MG63 (cell line): ENCODE results near the gene PRKN. TPM values are rescaled to one million over a fixed set of nuclear protein-coding genes. Genes with fewer than 3 reads are reported as not detected.

Experiments
- DNase-seq: peaks from one replicate; pipeline ENCODE4 v3.0.0-alpha.2; 2020
- H3K27me3 ChIP-seq: fragments of 250-450 bp; sonication (Bioruptor Pico); 2 replicates; pipeline ENCODE4 v1.5.1; 2020; ENCODE audit warnings: mild to moderate bottlenecking, moderate library complexity
- H3K36me3 ChIP-seq: fragments of 250-450 bp; sonication (Bioruptor Pico); 2 replicates; pipeline ENCODE4 v1.5.1; 2020; ENCODE audit warnings: mild to moderate bottlenecking, moderate library complexity
- H3K4me3 ChIP-seq: fragments of 250-450 bp; sonication (Bioruptor Pico); 2 replicates; pipeline ENCODE4 v1.5.1; 2020; ENCODE audit warnings: mild to moderate bottlenecking, moderate library complexity
- H3K9me3 ChIP-seq: fragments of 250-450 bp; sonication (Bioruptor Pico); 2 replicates; pipeline ENCODE4 v1.5.1; 2020; ENCODE audit warnings: mild to moderate bottlenecking, moderate library complexity
- total RNA-seq: library from RNA; depleted of rRNA; stranded (reverse); fragments of >200 nt; shearing (Covaris generic); gene quantifications from 2 replicates; pipeline ENCODE4 v1.2.3, GENCODE V29; 2014; ENCODE audit warnings: low replicate concordance

PRKN gene
- total RNA-seq, 1 experiment from 2014 or later = not detected

DNA sequence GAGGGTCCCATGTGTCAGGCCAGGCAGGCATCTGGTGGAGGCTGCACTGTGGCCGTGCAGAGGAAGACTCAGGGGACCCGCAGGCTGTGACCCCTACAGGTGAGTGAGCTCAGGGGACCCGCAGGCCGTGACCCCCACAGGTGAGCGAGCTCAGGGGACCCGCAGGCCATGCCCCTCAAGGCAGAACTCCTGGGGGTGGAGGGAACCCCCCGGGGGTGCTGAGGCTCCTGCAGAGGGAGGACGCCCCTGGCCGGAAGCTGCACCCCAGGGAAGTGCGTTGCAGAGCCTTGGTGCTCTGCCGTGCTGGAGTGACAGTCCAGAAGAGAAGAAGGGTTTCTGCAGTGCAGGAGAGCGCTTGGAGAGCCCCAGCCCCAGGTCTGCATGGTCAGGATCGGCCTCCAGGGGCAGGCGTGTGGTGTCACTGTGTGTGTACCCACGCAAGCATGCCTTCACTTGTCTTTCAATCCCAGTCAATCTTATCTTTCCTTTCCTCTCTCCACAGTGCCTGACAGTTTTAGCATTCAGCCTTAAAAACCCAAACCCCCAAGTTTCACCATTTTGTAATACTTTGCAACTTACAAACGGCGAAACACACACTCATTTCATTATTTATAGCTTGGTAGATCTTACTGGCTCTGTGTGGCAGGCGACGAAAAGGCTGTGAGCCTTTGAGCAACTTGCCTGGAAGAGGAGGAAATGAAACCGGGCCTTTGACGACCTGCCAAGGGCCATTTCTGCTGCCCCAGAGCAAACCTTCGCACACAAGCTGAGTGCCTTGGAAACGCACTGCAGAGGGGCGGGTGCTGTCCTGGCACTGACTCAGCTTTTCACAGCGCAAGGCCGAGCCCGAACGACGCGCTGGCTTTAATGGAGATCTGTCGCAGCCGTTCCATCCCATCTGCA is 1352.3 kb downstream of the PRKN start:
- Histone ChIP-seq H3K27me3 (no peaks in the 10 kb centered on the region), H3K4me3 (no peak overlapping the region), H3K9me3 (no peaks in the 10 kb centered on the region), H3K36me3 (no peaks in the 10 kb centered on the region)
- DNase-seq = peak; percentile 26

DNA sequence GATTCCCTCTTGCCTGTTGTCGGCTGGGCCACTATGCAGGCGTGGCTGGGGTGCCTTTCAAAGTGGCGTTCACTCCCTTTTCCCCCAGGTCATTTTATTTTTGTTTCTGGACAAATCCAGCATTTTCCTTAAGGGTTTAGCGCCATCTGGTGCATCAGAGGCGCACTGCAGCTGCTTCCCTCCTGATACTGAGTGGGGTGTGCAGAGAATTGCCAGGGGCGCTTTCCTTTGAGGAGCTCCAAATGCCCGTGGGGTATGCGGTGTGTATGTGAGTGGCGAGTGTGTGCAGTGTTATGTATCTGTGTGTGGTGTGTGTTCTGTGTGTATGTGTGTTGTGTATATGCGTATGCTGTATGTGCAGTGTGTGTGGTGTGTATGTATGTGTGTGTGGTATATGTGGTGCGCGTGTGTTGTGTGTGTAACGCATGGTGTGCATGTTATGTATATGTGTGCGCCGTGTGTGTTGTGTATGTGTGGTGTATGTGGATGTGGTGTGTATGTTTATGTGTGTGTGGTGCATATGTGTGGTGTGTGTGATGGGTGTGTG is 1353.6 kb downstream of the PRKN start:
- Histone ChIP-seq H3K9me3 (no peaks in the 10 kb centered on the region), H3K4me3 (no peak overlapping the region), H3K27me3 (no peaks in the 10 kb centered on the region), H3K36me3 (no peaks in the 10 kb centered on the region)
- DNase-seq = peak; percentile 44

DNA sequence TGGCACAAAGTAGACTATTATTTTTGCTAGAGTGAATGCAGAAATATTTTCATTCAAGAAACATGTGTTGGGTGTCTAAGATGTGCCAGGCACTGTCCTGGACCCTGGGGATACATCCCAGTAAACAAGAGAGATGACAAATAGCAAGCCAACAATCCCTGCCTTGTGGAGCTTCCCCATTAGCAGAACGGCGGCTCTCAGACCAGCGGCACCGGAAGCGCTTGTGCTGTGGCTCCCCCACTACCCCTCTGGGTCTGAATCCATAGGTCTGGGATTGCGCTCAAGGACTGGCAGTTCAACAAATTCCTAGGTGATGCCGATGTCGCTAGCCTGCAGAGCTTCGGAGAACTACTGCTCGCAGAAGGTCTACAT is 1355.2 kb downstream of the PRKN start:
- Histone ChIP-seq H3K27me3 (no peaks in the 10 kb centered on the region), H3K4me3 (no peak overlapping the region), H3K36me3 (no peaks in the 10 kb centered on the region), H3K9me3 (no peaks in the 10 kb centered on the region)
- no peak for DNase-seq

DNA sequence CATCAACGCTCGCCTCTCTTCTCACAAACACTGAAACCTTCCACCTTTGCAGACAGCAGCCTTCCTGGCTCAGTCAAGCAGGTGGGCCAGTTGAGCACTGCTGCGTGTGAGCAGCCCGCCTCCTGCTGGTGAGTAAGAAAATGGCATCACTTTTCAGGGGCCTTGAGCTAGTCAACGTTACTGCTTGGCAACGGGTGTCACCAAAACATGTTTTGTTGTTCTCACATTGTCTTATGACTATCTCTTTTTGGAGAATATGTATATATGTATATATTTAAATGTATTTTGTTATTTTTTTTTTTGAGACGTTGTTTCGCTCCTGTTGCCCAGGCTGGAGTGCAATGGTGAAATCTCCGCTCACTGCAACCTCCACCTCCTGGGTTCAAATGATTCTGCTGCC is 1356.7 kb downstream of the PRKN start:
- peak; percentile 52 for DNase-seq
- Histone ChIP-seq H3K27me3 (no peaks in the 10 kb centered on the region), H3K36me3 (no peaks in the 10 kb centered on the region), H3K4me3 (no peak overlapping the region), H3K9me3 (no peaks in the 10 kb centered on the region)

DNA sequence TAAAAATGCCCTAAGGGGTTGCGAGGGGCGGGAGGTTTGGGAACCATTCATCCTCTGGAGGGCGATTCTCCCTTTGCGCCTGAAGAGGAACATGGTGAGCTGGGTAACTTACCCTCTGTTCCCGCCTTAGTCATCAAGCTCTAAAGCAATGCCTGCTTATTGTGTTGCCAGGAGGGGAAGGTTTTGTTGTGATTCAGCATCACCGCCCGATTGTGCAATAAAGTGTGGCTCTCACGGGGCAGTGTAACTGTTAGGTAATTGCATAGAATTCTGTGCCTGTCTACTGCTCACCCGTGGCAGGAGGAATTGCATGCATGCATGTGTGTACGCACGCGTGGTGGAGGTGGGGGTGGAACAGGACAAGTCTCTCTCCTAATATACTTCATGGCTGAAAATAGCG is 1358.2 kb downstream of the PRKN start:
- Histone ChIP-seq H3K27me3 (no peaks in the 10 kb centered on the region), H3K9me3 (no peaks in the 10 kb centered on the region), H3K36me3 (no peaks in the 10 kb centered on the region), H3K4me3 (no peak overlapping the region)
- peak; percentile 87 for DNase-seq

DNA sequence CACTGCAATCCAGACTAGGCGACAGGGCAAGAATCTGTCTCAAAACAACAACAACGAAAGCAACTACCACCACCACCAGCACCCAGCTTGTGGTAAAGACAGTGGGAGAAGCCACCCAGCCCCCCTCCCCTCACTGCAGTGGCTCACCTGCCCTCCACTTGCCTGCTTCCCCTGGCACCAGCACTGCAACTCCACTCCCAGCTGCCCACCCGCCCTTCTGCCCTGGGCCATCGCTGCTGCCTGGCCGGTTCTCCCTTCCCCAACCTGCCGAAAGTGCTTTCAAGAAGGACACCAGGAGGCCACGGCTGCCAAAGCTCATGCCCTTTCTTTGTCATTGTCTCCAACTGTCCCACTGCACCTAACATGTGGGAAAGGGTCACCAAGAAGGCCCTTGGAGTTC is 1359.1 kb downstream of the PRKN start:
- no peak overlapping the region for H3K4me3 ChIP-seq
- DNase-seq = no peak
- no peaks in the 10 kb centered on the region for H3K36me3 ChIP-seq
- no peaks in the 10 kb centered on the region; the same call in 1 of the 2 replicates for H3K9me3 ChIP-seq
- no peaks in the 10 kb centered on the region for H3K27me3 ChIP-seq

DNA sequence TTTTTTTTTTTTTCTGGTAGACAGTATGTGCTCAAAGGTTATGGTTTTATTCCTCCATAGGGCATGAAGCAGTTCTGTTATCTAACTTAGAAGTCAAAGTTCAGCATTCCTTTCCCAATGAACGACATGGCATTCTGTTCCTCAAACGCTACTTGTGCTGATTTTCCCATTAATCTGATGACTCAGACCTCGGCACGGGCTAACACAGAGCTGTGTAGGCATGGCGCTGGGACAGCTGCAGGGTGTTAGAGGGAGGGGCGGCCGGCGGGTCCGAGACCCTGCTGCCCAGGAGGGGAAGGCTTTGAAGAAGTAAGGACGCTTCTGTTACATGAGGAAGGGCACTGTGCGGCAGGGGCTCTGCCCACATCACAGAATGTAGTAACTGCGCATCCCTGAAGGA is 1360.1 kb downstream of the PRKN start:
- H3K36me3 ChIP-seq = no peaks in the 10 kb centered on the region
- peaks cover 3% of the 10 kb centered on the region for H3K9me3 ChIP-seq
- no peak for DNase-seq
- no peak overlapping the region for H3K4me3 ChIP-seq
- no peaks in the 10 kb centered on the region for H3K27me3 ChIP-seq

DNA sequence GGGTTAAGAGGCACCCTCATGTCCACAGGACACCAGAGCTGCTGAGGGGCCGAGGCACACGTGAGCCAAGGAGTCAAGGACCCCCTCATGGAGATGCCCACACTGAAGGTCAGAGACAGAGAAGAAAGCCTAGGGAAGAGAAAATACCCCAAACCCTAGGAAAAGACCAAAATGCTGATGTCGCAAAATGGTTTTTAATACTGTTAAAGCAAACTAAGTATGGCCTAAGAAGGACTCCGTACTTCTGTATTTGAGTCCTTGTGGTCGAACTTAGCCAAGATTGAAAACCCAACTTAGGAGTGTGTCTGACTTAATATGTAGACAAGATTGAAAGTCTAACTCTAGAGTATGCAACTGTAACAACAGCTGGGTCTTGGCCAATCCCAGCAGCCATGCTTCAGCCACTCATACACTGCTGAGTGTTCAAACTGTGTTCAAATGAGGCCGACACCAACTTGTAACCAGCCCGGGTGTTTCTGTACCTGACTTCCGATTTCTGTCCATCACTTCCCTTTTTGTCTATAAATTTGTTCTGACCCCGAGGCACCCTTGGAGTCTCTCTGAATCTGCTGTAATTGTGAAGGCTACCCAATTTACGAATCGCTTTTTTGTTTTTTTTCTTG is 1361.2 kb downstream of the PRKN start:
- no peak for DNase-seq
- H3K4me3 ChIP-seq = no peak overlapping the region
- no peaks in the 10 kb centered on the region for H3K36me3 ChIP-seq
- H3K27me3 ChIP-seq = no peaks in the 10 kb centered on the region
- H3K9me3 ChIP-seq = peaks cover 3% of the 10 kb centered on the region

DNA sequence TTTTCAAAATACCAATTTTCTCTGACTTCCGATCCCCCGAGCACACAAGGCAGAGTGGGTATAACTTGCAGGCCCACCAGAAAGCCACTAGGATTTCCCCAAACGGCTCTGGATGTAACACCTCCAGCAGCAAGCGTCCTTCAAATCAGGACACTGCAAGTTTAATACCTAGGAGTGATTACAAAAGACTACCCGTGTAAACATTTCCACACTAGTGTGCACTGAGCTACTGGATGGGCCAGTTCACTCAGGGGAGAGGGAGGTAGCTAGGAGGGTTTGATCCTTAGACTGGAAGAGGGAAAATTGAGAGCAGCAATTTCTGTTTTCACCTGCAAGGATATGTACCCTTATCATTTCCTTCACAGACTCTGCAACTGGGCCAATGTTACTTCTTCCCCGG is 1361.9 kb downstream of the PRKN start:
- H3K9me3 ChIP-seq = peaks cover 3% of the 10 kb centered on the region
- no peak for DNase-seq
- H3K4me3 ChIP-seq = no peak overlapping the region
- no peaks in the 10 kb centered on the region for H3K27me3 ChIP-seq
- no peaks in the 10 kb centered on the region for H3K36me3 ChIP-seq

DNA sequence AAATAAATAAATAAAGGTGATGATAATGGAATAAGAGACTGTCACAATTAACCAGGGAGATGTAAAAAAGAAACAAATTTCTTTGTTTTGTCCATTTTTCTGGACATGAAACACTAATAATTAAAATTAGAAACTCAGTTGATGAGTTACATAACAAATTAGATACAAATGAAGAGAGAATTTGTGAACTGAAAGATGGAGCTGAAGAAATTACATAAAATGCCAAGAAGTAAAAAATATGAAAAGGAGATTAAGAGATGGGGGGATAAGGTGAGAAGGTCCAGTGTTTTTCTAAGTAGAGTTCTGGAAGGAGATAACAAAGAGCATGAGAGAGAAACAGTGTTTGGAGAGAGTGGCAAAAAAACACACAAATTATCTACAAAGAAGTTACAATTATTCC is 1364.3 kb downstream of the PRKN start:
- H3K36me3 ChIP-seq = no peaks in the 10 kb centered on the region
- DNase-seq = no peak

DNA sequence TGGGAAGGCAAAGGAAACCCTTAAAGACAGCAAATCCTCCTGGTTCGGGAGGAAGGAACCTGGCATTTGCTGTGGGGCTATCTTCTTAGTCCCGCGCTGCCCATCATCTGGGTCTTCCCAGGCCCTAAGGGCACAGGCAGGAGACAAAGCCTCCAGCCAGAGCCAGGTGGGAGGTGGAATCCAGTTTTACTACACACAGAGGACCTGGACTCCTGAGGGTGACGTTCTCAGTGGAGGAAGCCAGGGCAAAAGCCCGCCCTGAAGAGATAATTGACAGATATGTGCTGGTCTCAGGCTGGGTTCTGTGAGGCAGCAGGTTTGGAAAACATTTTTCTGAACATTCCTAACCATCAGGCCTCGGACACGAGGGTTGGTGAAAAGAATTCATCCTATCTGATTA is 1365.3 kb downstream of the PRKN start:
- no peak overlapping the region for H3K4me3 ChIP-seq
- no peak for DNase-seq
- H3K27me3 ChIP-seq = no peaks in the 10 kb centered on the region
- peaks cover 3% of the 10 kb centered on the region for H3K9me3 ChIP-seq
- H3K36me3 ChIP-seq = no peaks in the 10 kb centered on the region

More for the DNA sequence above, 1364.3 kb downstream of the PRKN start:
- no peak overlapping the region for H3K4me3 ChIP-seq
- peaks cover 3% of the 10 kb centered on the region for H3K9me3 ChIP-seq
- H3K27me3 ChIP-seq = no peaks in the 10 kb centered on the region

DNA sequence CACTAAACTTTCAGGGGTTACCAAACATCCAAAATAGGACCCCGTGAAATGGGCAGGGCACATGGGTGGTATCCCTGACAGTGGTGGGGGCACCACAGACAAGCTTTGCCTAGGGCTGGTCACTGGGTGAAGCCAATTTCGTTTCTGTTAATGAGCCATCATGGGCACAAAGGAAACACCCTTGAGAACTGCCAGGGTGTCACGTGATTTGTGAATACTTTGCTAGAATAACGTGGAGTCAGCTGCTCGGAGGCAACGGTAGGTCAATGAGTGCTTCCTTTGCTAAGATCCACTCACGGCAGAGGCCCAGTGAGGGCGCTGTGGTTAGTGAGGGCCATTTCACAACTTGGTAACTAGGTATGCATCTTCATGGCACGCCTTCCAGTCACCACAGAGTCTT is 1366.0 kb downstream of the PRKN start:
- Histone ChIP-seq H3K27me3 (no peaks in the 10 kb centered on the region), H3K9me3 (peaks cover 3% of the 10 kb centered on the region), H3K36me3 (no peaks in the 10 kb centered on the region), H3K4me3 (no peak overlapping the region)
- no peak for DNase-seq

DNA sequence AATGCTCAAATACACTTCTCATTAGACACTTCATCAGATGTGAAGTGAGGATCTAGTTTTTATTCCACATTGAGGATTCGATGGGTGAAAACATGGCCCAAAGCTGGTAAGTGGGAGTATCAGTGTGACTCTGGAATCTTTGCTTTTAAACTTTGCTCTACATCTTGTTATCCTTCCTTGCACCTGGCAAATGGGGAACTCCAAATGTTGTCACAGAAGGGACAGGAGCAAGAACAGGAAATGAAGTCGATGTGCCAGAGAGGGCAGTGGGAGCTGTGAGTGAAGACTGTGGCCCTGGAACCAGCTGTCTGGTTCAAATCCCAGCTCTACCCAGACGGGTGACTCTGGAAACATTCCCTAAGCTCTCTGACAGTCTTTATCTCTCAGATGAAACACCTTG is 1367.0 kb downstream of the PRKN start:
- H3K4me3 ChIP-seq = no peak overlapping the region
- DNase-seq = no peak
- H3K9me3 ChIP-seq = peaks cover 3% of the 10 kb centered on the region

DNA sequence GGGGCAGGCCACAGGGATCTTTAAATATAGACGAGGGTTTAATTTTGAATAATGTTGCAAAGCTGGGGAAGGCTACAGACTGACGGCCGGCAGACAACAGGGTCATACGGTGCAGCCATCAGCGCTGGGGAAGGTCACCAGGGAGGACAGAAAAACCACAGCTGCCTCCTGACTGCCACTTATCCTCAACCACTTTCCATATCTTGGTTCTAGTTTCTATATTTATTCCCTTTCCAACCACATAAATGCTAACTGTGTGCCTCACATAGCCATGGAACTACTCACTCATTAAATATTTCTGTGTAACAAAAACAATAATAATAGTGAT is 1368.0 kb downstream of the PRKN start:
- Histone ChIP-seq H3K4me3 (no peak overlapping the region), H3K27me3 (no peaks in the 10 kb centered on the region), H3K9me3 (peaks cover 3% of the 10 kb centered on the region), H3K36me3 (no peaks in the 10 kb centered on the region)
- no peak for DNase-seq

More for the DNA sequence above, 1367.0 kb downstream of the PRKN start:
- no peaks in the 10 kb centered on the region for H3K27me3 ChIP-seq
- H3K36me3 ChIP-seq = no peaks in the 10 kb centered on the region

DNA sequence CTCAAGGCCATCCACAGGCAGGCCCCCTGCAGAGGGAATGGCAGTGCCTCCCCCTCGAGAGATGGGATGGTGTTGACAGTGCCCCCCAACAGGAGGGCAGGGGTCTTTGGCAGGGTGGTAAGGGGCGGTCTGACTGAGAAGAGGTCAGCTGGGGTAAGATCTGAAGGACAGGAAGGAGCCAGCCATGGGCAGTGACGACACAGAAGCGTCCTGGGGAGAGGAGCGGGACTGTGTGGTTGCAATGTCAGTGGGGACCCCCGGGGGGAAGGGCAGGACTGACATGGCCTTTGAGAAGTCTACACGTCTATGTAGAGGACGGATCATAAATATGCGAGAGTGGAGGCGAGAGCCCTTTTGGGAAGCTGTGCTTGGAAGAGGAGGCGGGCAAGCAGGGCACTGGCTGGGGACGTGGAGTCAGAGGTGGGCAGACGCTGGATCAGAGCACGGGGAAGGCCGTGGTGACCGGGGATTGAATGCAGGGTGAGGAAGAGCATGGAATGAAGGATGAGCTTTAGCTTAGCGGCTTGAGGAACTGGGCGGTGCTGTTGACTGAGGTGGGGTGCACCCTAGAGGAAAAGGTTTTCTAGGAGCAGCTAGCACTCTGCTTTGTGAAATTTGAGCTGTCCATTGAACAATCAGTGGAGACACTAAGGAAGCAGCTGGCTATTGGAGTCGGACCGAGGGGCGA is 1371.3 kb downstream of the PRKN start:
- no peaks in the 10 kb centered on the region for H3K36me3 ChIP-seq
- DNase-seq = no peak
- no peaks in the 10 kb centered on the region; the same call in 1 of the 2 replicates for H3K27me3 ChIP-seq
- H3K9me3 ChIP-seq = no peaks in the 10 kb centered on the region
- no peak overlapping the region for H3K4me3 ChIP-seq

DNA sequence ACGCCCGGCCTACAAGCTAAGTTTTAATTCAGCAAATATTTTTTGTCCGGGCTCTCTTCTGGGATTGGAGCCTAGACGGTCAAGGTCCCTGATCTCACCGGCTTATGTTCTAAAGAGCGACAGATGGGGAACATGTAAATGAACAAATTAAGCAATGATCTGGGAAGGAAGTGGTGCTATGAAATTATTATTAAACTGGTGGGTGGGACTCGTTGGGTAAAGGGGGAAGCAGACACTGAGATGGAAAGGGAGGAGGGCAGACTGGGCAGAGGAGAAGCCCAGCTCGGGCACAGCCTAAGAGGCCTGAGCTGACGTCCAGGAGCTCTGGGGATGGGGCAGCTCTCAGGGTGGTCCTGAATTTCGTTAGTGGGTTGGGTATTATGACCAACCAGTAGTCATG is 1371.9 kb downstream of the PRKN start:
- Histone ChIP-seq H3K4me3 (no peak overlapping the region), H3K27me3 (no peaks in the 10 kb centered on the region; the same call in 1 of the 2 replicates), H3K9me3 (no peaks in the 10 kb centered on the region), H3K36me3 (no peaks in the 10 kb centered on the region)
- no peak for DNase-seq

DNA sequence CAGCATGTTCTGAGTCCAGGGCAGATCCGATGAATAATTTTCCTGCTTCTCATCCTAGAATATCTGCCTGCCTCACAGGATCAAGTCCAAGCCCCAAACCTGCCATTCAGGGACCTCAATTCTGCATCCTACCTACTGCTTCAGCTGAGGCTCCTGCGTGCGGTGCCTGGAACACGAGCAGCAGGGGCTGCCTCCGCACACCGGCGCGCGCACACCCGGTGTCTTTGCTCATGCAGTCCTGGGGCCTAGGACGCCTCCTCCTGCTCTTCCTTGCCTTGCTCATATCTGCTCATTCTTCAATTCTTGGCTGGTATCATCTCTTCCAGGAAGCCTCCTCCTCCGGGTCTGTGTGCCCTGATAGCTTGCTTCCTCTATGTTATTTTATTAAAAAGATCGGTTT is 1372.6 kb downstream of the PRKN start:
- Histone ChIP-seq H3K9me3 (no peaks in the 10 kb centered on the region), H3K27me3 (no peaks in the 10 kb centered on the region; the same call in 1 of the 2 replicates), H3K4me3 (no peak overlapping the region), H3K36me3 (no peaks in the 10 kb centered on the region)
- no peak for DNase-seq
